D721Med (cell line): ENCODE data around the gene PHF21B.

Experiments
- DNase-seq: peaks from one replicate; pipeline ENCODE4 v3.0.0; 2011; ENCODE audit warnings: low spot score; ENCODE audit not compliant: insufficient read length
- FAIRE-seq: peaks from 2 replicates; lab custom pipeline; 2011; peaks lifted over from hg19 to GRCh38; lab: Jason Lieb, UNC
- TF ChIP-seq, protein P1 (sequence below): IDR thresholded peaks from 2 replicates; pipeline ENCODE4 v1.5.1; 2012; ENCODE audit warnings: mild to moderate bottlenecking, control low read depth; ENCODE audit not compliant: insufficient read depth; ENCODE audit errors: missing control alignments

The PHF21B gene

DNA sequence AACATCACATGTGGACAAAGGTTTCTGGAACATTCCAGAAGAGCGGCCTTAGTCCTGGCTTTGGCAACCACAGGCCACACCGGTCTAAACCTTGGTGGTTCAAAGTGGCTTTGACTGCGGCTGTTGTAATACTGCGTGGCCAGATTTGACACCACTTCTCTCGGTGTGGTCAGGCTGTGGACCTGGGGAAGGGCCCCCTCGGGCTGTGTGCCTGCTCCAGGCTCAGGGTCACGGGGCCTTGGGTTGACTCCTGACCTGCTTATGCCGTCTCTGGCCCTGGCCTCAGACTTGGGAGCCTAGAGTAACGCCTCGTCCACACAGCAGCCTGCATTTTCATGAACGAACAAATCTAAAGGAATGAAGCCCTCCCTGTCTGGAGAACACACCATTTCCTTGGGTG is 118.0 kb downstream of the PHF21B start:
- TF ChIP-seq, protein P1, sequence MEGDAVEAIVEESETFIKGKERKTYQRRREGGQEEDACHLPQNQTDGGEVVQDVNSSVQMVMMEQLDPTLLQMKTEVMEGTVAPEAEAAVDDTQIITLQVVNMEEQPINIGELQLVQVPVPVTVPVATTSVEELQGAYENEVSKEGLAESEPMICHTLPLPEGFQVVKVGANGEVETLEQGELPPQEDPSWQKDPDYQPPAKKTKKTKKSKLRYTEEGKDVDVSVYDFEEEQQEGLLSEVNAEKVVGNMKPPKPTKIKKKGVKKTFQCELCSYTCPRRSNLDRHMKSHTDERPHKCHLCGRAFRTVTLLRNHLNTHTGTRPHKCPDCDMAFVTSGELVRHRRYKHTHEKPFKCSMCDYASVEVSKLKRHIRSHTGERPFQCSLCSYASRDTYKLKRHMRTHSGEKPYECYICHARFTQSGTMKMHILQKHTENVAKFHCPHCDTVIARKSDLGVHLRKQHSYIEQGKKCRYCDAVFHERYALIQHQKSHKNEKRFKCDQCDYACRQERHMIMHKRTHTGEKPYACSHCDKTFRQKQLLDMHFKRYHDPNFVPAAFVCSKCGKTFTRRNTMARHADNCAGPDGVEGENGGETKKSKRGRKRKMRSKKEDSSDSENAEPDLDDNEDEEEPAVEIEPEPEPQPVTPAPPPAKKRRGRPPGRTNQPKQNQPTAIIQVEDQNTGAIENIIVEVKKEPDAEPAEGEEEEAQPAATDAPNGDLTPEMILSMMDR: no peak
- FAIRE-seq: no peak
- DNase-seq: no peak

DNA sequence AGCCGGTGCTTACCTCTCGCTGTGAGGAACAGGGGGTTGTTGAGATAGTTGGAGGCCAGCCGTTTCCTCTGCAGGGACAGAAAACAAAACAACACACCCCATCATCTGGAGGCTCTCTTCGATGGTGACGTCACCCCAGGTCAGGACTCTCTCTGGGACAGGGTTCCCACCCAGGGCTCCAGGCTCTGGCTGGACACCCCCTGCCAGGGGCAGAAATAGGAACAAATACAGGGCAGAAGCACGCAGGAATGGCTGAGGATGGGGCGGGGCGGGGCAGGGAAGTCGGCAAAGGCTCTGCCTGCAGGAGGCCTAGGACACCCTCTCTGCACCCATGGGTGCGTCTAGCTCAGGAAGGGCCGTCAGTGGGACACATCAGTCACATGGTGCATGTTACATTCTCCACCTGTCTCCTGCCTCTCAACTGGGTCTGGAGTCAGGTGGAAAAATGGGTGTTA is 118.5 kb downstream of the PHF21B start:
- DNase-seq (no peak), FAIRE-seq (no peak)
- TF ChIP-seq, protein P1: no peak

DNA sequence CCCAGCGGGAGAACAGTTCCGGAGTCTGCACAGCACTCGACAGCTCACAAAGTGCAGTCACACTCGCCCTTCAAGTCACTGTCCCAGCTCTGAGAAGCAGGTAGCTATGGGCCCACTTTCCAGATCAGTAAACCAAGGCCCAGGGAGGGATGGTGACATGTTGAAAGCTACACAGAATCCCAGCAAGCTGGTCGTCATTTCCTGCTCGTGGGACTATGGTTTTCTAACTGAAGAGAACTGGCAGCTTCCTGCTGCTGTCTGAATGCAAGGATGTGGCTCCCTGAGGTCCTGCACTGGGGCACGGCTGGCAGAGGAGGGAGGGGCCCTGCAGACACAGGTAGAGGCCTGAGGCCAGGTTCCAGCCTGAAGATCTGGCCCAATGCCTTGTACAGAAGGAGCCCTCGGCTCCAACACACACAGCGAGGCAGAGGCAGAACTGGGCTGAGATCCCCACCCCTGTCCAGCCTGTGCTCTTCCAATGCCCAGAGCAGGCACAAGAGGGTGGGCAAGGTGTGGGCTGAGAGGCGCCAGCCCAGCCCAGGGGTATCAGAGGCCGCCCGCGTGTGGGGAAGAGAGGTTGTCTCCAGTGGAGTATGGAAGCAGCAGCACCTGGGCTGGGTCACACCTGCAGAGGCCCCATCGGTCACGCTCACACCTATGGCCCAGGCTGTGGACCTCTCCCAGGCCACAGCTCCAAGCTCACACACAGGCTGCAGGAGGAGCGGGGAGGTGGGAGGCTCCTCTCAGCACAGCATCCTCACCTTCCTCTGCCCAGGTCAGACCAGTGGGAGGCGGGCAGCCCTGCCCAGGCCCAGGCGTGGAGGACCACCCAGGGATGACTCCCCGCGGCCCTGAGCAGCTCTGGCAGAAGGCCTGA is 119.2 kb downstream of the PHF21B start:
- DNase-seq: no peak
- FAIRE-seq: no peak
- TF ChIP-seq, protein P1: no peak

DNA sequence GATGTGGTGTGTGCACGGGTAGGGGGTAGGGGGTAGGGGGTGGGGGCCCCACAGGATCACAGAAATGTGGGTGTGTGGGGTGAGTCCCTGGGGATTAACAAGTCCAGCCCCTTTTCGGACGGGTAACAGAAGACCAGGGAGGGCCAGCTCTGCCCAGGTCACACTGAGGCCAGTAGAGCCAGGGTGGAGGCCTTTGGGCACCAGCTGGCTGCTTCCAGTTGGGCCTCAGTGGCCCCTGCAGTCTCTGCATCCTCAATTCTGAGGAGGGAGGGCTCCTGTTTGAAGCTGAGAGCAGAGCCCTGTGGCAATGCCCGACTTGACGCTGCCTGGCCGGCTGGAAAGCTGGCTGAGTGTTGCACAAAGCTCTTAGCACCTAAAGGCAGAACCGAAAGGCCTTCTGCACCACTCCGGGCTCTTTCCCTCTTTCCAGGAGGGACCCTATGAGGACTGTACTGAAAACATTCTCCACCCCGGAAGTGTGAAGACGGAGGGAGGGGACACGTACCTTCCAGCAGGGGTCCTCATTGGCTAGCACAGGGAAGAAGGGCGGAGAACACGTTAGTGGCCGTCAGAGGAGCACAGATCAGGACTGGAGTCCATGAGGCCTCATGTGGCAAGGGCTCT is 120.4 kb downstream of the PHF21B start:
- TF ChIP-seq, protein P1: no peak
- FAIRE-seq (no peak), DNase-seq (no peak)

DNA sequence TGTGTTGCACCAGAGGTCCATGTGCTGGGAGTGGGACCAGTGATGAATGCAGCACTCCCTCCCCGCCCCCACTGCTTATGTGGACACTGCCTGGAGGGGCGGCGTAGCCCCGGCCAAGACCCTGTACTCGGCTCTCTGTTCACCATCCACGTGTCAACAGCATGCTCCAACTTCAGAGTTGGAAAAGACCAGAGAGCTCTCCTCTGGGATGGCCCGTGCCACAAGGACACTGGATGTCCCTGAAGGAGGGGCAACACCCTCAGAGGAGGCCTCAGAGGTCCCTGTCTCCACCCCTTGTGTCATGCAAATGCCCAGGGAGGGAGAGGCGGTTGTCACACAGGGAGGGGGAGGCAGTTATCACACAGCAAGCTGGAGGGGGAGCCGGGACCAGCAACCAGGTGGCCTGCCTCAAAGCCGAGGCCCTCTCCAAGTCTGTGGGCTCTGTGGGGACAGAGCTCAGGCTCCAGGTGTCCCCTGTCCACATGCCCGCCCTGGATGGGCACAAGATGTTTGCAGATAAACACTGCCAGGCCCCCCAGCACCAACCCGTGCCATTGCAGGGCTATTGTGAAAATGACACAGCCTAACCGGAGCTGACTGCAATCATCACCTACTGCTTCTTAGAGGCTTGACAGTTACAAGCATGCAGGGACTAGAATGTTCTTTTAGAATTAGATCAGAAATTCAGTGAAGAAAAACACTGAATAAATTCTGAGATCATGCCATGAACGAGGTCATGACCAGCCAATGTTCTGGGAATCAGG is 121.1 kb downstream of the PHF21B start:
- FAIRE-seq (no peak), DNase-seq (no peak)

DNA sequence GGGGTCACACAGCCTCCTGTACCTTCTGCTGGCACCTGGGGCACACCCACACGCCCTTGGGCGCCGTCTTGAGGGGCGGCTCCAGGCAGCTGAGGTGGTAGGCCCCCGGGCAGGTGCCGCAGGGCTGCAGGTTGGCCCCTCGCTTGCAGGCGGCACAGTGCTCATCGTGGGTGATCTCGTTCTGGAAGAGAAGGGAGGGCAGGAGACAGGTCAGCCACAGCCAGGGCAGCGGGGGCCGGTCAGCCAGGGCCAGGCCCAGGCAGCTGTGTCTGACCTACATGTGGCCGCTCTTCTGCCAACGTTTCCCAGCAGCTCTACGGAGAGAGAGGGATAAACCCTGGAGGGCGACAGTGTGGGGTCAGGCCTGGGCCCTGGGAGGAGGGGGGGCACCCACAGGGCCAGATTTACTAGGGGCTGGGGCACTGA is 121.9 kb downstream of the PHF21B start:
- DNase-seq (no peak), FAIRE-seq (no peak)
- TF ChIP-seq, protein P1: no peak

More for the DNA sequence above, 121.1 kb downstream of the PHF21B start:
- TF ChIP-seq, protein P1: no peak
